H9 (cell line): ENCODE data around the gene KRT71. TPM values are rescaled to one million over a fixed set of nuclear protein-coding genes. Genes with fewer than 3 reads are reported as not detected.

Source experiments
- DNase-seq: peaks from one replicate; pipeline ENCODE4 v3.0.0-alpha.2; 2017
- H2AFZ ChIP-seq: one replicate; pipeline ENCODE4 v1.6.1; 2013; ENCODE audit warnings: mild to moderate bottlenecking, low read length, control low read depth, moderate library complexity
- H2AK5ac ChIP-seq: 2 replicates; pipeline ENCODE4 v1.6.1; 2013; ENCODE audit warnings: low read length, control low read depth, mixed read lengths; ENCODE audit not compliant: insufficient read length
- H2BK120ac ChIP-seq: one replicate; pipeline ENCODE4 v1.6.1; 2013; ENCODE audit warnings: low read depth, mild to moderate bottlenecking, low read length, control low read depth, inconsistent platforms; ENCODE audit not compliant: poor library complexity, severe bottlenecking
- H2BK12ac ChIP-seq: 2 replicates; pipeline ENCODE4 v1.6.1; 2013; ENCODE audit warnings: low read length, control low read depth, mixed read lengths, low read depth; ENCODE audit not compliant: insufficient read length
- H2BK15ac ChIP-seq: 2 replicates; pipeline ENCODE4 v1.6.1; 2013; ENCODE audit warnings: low read depth, low read length, control low read depth
- H2BK20ac ChIP-seq: one replicate; pipeline ENCODE4 v1.6.1; 2013; ENCODE audit warnings: low read depth, mild to moderate bottlenecking, low read length, control low read depth, inconsistent platforms; ENCODE audit not compliant: poor library complexity, severe bottlenecking
- H2BK5ac ChIP-seq: 2 replicates; pipeline ENCODE4 v1.6.1; 2013; ENCODE audit warnings: low read length, control low read depth, mixed read lengths; ENCODE audit not compliant: insufficient read length
- H3K14ac ChIP-seq: 2 replicates; pipeline ENCODE4 v1.6.1; 2013; ENCODE audit warnings: low read length, control low read depth; ENCODE audit not compliant: insufficient read depth
- H3K18ac ChIP-seq: 2 replicates; pipeline ENCODE4 v1.6.1; 2013; ENCODE audit warnings: low read depth, mild to moderate bottlenecking, mixed read lengths, low read length, control low read depth; ENCODE audit not compliant: insufficient read length
- H3K23ac ChIP-seq: 2 replicates; pipeline ENCODE4 v1.6.1; 2013; ENCODE audit warnings: low read length, control low read depth, mixed read lengths, low read depth; ENCODE audit not compliant: insufficient read length
- H3K23me2 ChIP-seq: 2 replicates; pipeline ENCODE4 v1.6.1; 2013; ENCODE audit warnings: low read depth, mild to moderate bottlenecking, mixed read lengths, low read length, control low read depth; ENCODE audit not compliant: insufficient read length, poor library complexity, severe bottlenecking
- H3K27ac ChIP-seq: 2 replicates; pipeline ENCODE4 v1.5.1; 2013; ENCODE audit warnings: low read length, control low read depth, mixed read lengths, low read depth; ENCODE audit not compliant: insufficient read length
- H3K27me3 ChIP-seq: 2 replicates; pipeline ENCODE4 v1.6.1; 2013; ENCODE audit warnings: low read length, control low read depth, inconsistent platforms; ENCODE audit not compliant: insufficient read depth
- H3K4ac ChIP-seq: 2 replicates; pipeline ENCODE4 v1.6.1; 2013; ENCODE audit warnings: low read depth, mild to moderate bottlenecking, control low read depth, inconsistent platforms, low read length, moderate library complexity
- H3K4me1 ChIP-seq: 2 replicates; pipeline ENCODE4 v1.6.1; 2013; ENCODE audit warnings: low read length, control low read depth, inconsistent platforms; ENCODE audit not compliant: insufficient read depth
- H3K4me2 ChIP-seq: 2 replicates; pipeline ENCODE4 v1.6.1; 2013; ENCODE audit warnings: low read length, control low read depth, mixed read lengths; ENCODE audit not compliant: insufficient read length, insufficient read depth
- H3K56ac ChIP-seq: 2 replicates; pipeline ENCODE4 v1.6.1; 2013; ENCODE audit warnings: low read depth, mild to moderate bottlenecking, mixed read lengths, low read length, control low read depth; ENCODE audit not compliant: insufficient read length
- H3K79me1 ChIP-seq: 2 replicates; pipeline ENCODE4 v1.6.1; 2013; ENCODE audit warnings: low read depth, mild to moderate bottlenecking, moderate library complexity, low read length, control low read depth, inconsistent platforms; ENCODE audit not compliant: insufficient read depth, poor library complexity, severe bottlenecking
- H3K79me2 ChIP-seq: 2 replicates; pipeline ENCODE4 v1.6.1; 2013; ENCODE audit warnings: low read length, control low read depth, inconsistent platforms; ENCODE audit not compliant: insufficient read depth
- H3K9ac ChIP-seq: 2 replicates; pipeline ENCODE4 v1.6.1; 2013; ENCODE audit warnings: low read length, control low read depth, mixed read lengths; ENCODE audit not compliant: insufficient read length; ENCODE audit errors: extremely low read depth
- H3K9me3 ChIP-seq: one replicate; pipeline ENCODE4 v1.6.1; 2013; ENCODE audit warnings: low read depth, low read length, inconsistent platforms; ENCODE audit not compliant: control insufficient read depth
- H3T11ph ChIP-seq: one replicate; pipeline ENCODE4 v1.6.1; 2013; ENCODE audit warnings: mild to moderate bottlenecking, low read length, control low read depth, inconsistent platforms
- H4K20me1 ChIP-seq: one replicate; pipeline ENCODE4 v1.6.1; 2013; ENCODE audit not compliant: control insufficient read depth, insufficient read length, insufficient read depth
- H4K5ac ChIP-seq: 2 replicates; pipeline ENCODE4 v1.6.1; 2013; ENCODE audit warnings: low read depth, mild to moderate bottlenecking, mixed read lengths, low read length, control low read depth; ENCODE audit not compliant: insufficient read length
- H4K8ac ChIP-seq: replicated peaks from 2 replicates; pipeline ENCODE4 v1.6.1; 2013; ENCODE audit warnings: low read length, control low read depth, mixed read lengths, low read depth; ENCODE audit not compliant: insufficient read length
- H4K91ac ChIP-seq: 2 replicates; pipeline ENCODE4 v1.6.1; 2013; ENCODE audit warnings: low read depth, mild to moderate bottlenecking, moderate library complexity, mixed read lengths, low read length, control low read depth; ENCODE audit not compliant: insufficient read length
- H3K27ac Mint-ChIP-seq, 3 experiments: 2 replicates in 2 of 3; 3 replicates in 1 of 3; pipeline ENCODE4 v1.8.0; 2020 to 2021; ENCODE audit warnings: mixed read lengths in 3 of 3, mild to moderate bottlenecking in 1 of 3, moderate library complexity in 1 of 3
- H3K27me3 Mint-ChIP-seq: 2 replicates; pipeline ENCODE4 v1.8.0; 2021; ENCODE audit warnings: low read depth, mild to moderate bottlenecking, moderate library complexity, mixed read lengths
- H3K36me3 Mint-ChIP-seq, 3 experiments: 2 replicates in 2 of 3; 3 replicates in 1 of 3; pipeline ENCODE4 v1.8.0; 2020 to 2021; ENCODE audit warnings: low read depth in 3 of 3, mixed read lengths in 3 of 3; ENCODE audit not compliant: insufficient read depth in 1 of 3
- H3K4me1 Mint-ChIP-seq, 2 experiments: 2 replicates each; pipeline ENCODE4 v1.8.0; 2020; ENCODE audit warnings: mixed read lengths in 2 of 2
- H3K4me3 Mint-ChIP-seq, 2 experiments: 2 replicates in 1 of 2; 3 replicates in 1 of 2; pipeline ENCODE4 v1.8.0; 2020 to 2021; ENCODE audit warnings: mild to moderate bottlenecking in 2 of 2, mixed read lengths in 2 of 2, moderate library complexity in 1 of 2
- H3K9me3 Mint-ChIP-seq, 2 experiments: 2 replicates in 1 of 2; 3 replicates in 1 of 2; pipeline ENCODE4 v1.8.0; 2020; ENCODE audit warnings: mild to moderate bottlenecking in 2 of 2, mixed read lengths in 2 of 2, moderate library complexity in 1 of 2
- CTCF ChIP-seq: fragments of 200-600 bp; sonication (generic); conservative IDR thresholded peaks from 3 replicates; pipeline ENCODE4 v1.8.0; 2021; ENCODE audit warnings: antibody characterized with exemption, mild to moderate bottlenecking
- WGBS: extraction: QIAGEN DNeasy Blood & Tissue Kit; methylation state at CpG from one replicate; pipeline ENCODE4 v1.1.7; 2013; ENCODE audit warnings: missing lambda C conversion rate, low lambda C conversion rate, mixed read lengths; ENCODE audit not compliant: insufficient read length; ENCODE audit errors: extremely low coverage; 5-methylcytosine and 5-hydroxymethylcytosine counted together
- total RNA-seq: library from RNA; stranded (reverse); gene quantifications from 2 replicates; pipeline ENCODE4 v1.2.1, GENCODE V29; 2021

KRT71 gene
- total RNA-seq, 1 experiment from 2014 or later, result not detected

- Histone ChIP-seq H2BK12ac (no peak overlapping the region), H3K56ac (no peak overlapping the region), H3K4me2 (no peak overlapping the region), H3K14ac (no peak overlapping the region; the same call in 1 of the 2 replicates), H3K9ac (no peak overlapping the region), H4K20me1 (no peaks in the 10 kb centered on the region), H2BK15ac (no peak overlapping the region), H3K9me3 (no peaks in the 10 kb centered on the region), H3T11ph (no peak overlapping the region), H3K79me1 (no peaks in the 10 kb centered on the region), H3K79me2 (no peaks in the 10 kb centered on the region), H3K27ac (no peak overlapping the region), H4K91ac (no peak overlapping the region), H3K4ac (no peak overlapping the region), H3K18ac (no peak overlapping the region), H3K23ac (no peak overlapping the region), H2BK120ac (no peak overlapping the region), H4K5ac (no peak overlapping the region), H2AFZ (no peak overlapping the region), H3K23me2 (no peaks in the 10 kb centered on the region), H4K8ac (no peak overlapping the region), H3K27me3 (no peaks in the 10 kb centered on the region), H2BK5ac (no peak overlapping the region), H2AK5ac (no peak overlapping the region), H3K4me1 (no peaks in the 10 kb centered on the region), H2BK20ac (no peak overlapping the region)
- no peaks in the 10 kb centered on the region for H3K36me3 Mint-ChIP-seq
- H3K9me3 Mint-ChIP-seq, result no peaks in the 10 kb centered on the region
- peak; percentile 45 for DNase-seq
- H3K4me1 Mint-ChIP-seq, result no peaks in the 10 kb centered on the region
- peaks cover 10% of the 10 kb centered on the region for H3K27me3 Mint-ChIP-seq
- 0 out of 3 replicates have a peak, but pooled peaks have one; percentile 11 for TF ChIP-seq CTCF
- H3K4me3 Mint-ChIP-seq, result no peak overlapping the region
- no CpG with 5 or more reads among the region's 17 CpGs for WGBS
- no peak overlapping the region for H3K27ac Mint-ChIP-seq
Measured at GRCh38 chr12:52543985-52544883, 8.7 kb downstream of the KRT71 start.
